ENCODE data around the gene ENO3. TPM values are rescaled to one million over a fixed set of nuclear protein-coding genes. Genes with fewer than 3 reads are reported as not detected.
A peak's percentile ranks its signal among the peaks of the same experiment; 100 is the strongest.

ENO3 gene
- total RNA-seq, 4 donors from 2014 or later, result 5.4 to 8.8 (median 5.5) TPM; not detected in 1

DNA sequence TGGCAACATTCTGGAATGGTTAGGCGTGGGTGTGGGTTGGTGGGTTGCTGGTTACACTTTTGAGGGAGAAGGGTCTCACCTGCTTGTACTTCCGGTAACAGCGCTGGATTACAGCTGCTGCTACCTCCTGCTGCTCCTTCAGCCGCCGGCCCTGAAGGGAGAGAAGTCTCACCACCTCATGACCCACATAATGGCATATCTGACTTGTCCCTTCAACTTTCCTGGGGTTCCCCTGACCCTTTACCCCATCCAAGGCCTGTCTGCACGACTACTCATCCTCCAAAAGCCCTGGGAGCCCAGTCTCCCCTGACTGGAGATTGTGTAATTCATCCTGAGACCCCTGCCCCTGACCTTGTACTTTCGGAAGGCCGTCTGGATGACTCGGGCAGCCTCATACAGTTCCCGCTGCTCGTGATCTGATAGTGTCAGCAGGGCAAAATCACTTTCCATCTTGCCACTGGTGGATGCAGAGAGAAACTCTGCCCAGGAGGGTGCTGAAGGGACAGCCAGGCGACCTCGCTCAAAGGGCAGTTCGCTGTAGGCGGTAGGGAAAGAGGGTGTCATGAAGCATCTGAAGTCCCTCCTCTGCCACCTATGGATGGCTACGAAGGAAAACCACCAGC is 18.7 kb downstream of the ENO3 start:
- Histone ChIP-seq H3K27ac (peak overlapping the region in 2 of 3 donors; percentile 15 to 93), H3K27me3 (no peaks in the 10 kb centered on the region), H3K36me3 (peaks cover 20 to 22% of the 10 kb centered on the region in 2 donors), H3K9me3 (no peaks in the 10 kb centered on the region), H3K4me3 (replicated peaks in 1 of 3) (no peak overlapping the region), H3K4me1 (peaks cover 20 to 26% of the 10 kb centered on the region in 2 donors)
- intact Hi-C loops (cut with DNase I), result no loop called here
- 88 to 89% methylated on average over 16 of the region's 16 CpGs for WGBS, 2 donors
- no peak for DNase-seq
- no peak for TF ChIP-seq POLR2A (IDR thresholded peaks at IDR 0.05)
- TF ChIP-seq, protein P1, sequence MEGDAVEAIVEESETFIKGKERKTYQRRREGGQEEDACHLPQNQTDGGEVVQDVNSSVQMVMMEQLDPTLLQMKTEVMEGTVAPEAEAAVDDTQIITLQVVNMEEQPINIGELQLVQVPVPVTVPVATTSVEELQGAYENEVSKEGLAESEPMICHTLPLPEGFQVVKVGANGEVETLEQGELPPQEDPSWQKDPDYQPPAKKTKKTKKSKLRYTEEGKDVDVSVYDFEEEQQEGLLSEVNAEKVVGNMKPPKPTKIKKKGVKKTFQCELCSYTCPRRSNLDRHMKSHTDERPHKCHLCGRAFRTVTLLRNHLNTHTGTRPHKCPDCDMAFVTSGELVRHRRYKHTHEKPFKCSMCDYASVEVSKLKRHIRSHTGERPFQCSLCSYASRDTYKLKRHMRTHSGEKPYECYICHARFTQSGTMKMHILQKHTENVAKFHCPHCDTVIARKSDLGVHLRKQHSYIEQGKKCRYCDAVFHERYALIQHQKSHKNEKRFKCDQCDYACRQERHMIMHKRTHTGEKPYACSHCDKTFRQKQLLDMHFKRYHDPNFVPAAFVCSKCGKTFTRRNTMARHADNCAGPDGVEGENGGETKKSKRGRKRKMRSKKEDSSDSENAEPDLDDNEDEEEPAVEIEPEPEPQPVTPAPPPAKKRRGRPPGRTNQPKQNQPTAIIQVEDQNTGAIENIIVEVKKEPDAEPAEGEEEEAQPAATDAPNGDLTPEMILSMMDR (IDR thresholded peaks at IDR 0.05), result no peak

DNA sequence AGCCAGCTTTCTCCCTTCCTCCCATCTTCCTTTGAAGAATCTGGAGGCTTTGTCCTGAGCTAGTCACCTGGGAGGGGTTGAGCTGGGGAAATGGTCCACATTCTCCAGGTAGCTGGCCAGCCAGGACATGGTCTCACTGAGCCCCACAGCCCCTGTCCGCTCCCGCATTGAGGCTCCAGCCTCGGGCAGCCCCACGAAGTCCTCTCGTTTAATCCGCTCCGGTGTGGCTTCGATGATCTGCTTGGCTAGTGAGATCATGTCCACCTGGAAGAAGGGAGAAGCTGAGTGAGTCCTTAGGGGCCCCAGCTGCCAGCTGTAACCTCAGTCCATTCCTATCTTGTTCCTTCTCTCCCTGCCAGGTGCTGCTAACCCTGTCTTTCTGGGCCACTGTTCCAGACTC is 19.4 kb downstream of the ENO3 start:
- DNase-seq, result no peak
- H3K27me3 ChIP-seq, result no peaks in the 10 kb centered on the region
- H3K27ac ChIP-seq, result no peak overlapping the region
- H3K4me3 ChIP-seq (replicated peaks in 1 of 3), result no peak overlapping the region
- intact Hi-C loops (cut with DNase I), result no loop called here
- no peaks in the 10 kb centered on the region for H3K9me3 ChIP-seq
- TF ChIP-seq POLR2A (IDR thresholded peaks at IDR 0.05), result no peak
- WGBS, 2 donors, result 91 to 95% methylated on average over 8 of the region's 8 CpGs
- H3K4me1 ChIP-seq, result peaks cover 20 to 25% of the 10 kb centered on the region in 2 donors
- H3K36me3 ChIP-seq, result peaks cover 20 to 22% of the 10 kb centered on the region in 2 donors

DNA sequence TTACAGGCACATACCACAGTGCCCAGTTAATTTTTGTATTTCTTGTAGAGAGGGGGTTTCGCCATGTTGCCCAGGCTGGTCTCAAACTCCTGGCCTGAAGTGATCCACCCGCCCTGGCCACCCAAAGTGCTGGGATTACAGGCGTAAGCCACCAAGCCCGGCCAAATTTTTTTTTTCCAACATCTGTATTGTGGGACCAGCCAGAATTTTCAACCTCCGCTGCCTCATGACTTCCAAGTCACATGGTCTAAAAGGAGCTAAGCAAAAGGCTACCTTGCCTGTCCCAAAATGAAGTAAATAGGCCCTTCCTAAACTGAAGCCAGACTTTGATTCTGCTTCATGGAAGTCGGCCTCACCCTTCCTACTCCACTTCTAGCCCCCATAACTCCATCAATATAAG is 20.9 kb downstream of the ENO3 start:
- Histone ChIP-seq H3K9me3 (no peaks in the 10 kb centered on the region), H3K4me3 (replicated peaks in 1 of 3) (no peak overlapping the region), H3K4me1 (peaks cover 11 to 14% of the 10 kb centered on the region in 2 donors), H3K36me3 (peaks cover 22 to 29% of the 10 kb centered on the region in 2 donors), H3K27ac (no peak overlapping the region), H3K27me3 (no peaks in the 10 kb centered on the region)
- 87 to 89% methylated on average over 6 of the region's 6 CpGs for whole genome bisulfite sequencing, 2 donors
- no peak for DNase-seq
- intact Hi-C loops (cut with DNase I), result no loop called here
- TF ChIP-seq, protein P1 (IDR thresholded peaks at IDR 0.05), result no peak
- TF ChIP-seq POLR2A (IDR thresholded peaks at IDR 0.05), result no peak

- TF ChIP-seq POLR2A (IDR thresholded peaks at IDR 0.05), result no peak
- TF ChIP-seq, protein P1 (IDR thresholded peaks at IDR 0.05), result no peak
- WGBS, 2 donors, result 94 to 97% methylated on average over 12 of the region's 12 CpGs
- H3K36me3 ChIP-seq, result peaks cover 22 to 34% of the 10 kb centered on the region in 2 donors
- H3K4me1 ChIP-seq, result peaks cover 11 to 14% of the 10 kb centered on the region in 2 donors
- H3K9me3 ChIP-seq, result no peaks in the 10 kb centered on the region
- no peak for DNase-seq
- no peak overlapping the region for H3K4me3 ChIP-seq (replicated peaks in 1 of 3)
- H3K27ac ChIP-seq, result no peak overlapping the region
- H3K27me3 ChIP-seq, result no peaks in the 10 kb centered on the region
- intact Hi-C loops (cut with DNase I), result no loop called here
These were observed 21.4 kb downstream of the ENO3 start for GRCh38 chr17:4972322-4972721.

DNA sequence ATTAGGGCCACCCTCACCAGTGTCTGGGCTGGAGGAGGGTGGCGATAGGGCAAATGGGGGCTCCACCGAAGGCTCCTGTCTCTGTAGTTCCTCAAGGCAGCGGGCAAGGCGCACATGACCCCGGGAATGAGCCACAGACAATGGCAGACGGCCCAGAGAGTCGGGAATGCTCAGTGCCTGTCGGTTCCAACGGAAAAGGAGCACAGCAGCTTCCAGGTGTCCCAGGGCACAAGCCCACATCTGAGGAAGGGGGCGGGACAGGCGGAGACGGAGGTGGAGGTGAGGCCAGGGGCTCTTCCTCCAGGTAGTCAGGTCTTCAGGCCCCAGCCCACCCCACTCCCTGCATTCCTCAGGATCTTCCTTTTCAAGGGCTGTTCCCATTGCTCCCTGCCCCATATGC is 21.8 kb downstream of the ENO3 start:
- H3K36me3 ChIP-seq, result peaks cover 26 to 38% of the 10 kb centered on the region in 2 donors
- intact Hi-C loops (cut with DNase I), result no loop called here
- TF ChIP-seq, protein P1 (IDR thresholded peaks at IDR 0.05), result no peak
- H3K27ac ChIP-seq, result no peak overlapping the region
- 79 to 82% methylated on average over 12 of the region's 12 CpGs for WGBS, 2 donors
- DNase-seq, result no peak
- H3K9me3 ChIP-seq, result no peaks in the 10 kb centered on the region
- peaks cover 11 to 14% of the 10 kb centered on the region in 2 donors for H3K4me1 ChIP-seq
- H3K27me3 ChIP-seq, result no peaks in the 10 kb centered on the region
- H3K4me3 ChIP-seq (replicated peaks in 1 of 3), result no peak overlapping the region

Measured in thyroid gland (tissue), 4 donors.